Ammon's horn (tissue), 1 donor: ENCODE measurements around the gene ANKRD11.
A peak's percentile ranks its signal among the peaks of the same experiment; 100 is the strongest.

Source experiments
- DNase-seq: peaks from one replicate; pipeline ENCODE4 v3.0.0-alpha.2; 2016; ENCODE audit warnings: low spot score

ANKRD11 gene

GRCh38 chr16:89381788-89382187 lies 108.6 kb downstream of the ANKRD11 start:
- no peak for DNase-seq

DNA sequence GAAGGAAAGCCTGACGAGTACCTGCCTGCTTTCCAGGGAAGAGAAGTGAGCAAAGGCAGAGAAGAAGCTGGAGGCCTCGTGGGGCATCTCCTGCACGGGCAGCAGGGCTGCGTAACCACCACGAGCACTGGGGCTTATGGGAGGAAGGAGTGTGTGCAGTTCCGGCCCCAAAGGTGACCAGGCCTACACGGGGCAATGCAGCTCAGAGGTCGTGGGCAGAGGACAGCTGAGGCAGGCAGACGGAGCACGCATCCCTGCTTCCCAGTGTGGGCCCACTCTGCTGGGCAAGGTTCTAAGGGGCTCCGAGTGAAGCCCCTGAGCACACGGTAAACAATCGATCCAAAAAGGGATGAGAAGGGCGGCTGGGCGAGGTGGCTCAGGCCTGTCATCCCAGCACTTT lies 109.7 kb downstream of the ANKRD11 start:
- DNase-seq, result no peak

DNA sequence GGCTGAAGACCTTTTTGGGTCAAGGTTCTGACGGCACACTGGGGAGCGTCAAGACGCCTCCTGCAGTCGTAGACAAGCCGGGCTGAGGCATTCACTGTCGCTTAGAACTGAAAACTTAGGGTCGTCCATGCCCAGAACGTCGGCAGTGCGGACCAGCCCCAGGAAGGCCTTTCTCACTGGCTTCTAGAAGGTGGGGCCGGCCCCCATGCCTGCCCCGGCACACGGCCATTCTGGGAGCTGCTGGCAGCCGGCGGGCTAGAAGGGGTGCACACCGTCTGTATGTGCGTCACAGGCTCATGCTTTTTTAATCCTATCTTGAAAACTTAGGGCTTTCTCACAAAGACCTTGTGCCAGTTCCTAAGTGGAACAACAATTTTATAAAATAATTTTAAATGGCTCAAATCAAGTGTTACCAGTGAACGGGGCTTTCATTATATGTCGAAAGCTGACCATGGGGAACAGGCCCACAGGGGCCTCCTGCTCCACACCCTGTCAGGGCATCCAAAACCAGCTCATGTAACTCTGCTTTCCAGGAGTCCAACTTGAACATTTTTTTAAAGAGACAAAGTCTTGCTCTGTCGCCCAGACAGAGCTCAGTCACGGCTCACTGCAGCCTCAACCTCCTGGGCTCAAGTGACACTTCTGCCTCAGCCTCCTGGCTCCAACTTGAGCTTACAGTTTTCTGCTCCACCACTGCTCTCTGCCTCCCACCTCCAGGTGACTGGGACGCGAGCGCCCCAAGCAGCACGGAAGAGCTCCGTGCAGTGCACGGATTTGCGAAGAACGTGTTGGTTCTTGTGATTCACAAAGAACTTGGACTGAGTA lies 111.2 kb downstream of the ANKRD11 start:
- DNase-seq, result peak; percentile 38

DNA sequence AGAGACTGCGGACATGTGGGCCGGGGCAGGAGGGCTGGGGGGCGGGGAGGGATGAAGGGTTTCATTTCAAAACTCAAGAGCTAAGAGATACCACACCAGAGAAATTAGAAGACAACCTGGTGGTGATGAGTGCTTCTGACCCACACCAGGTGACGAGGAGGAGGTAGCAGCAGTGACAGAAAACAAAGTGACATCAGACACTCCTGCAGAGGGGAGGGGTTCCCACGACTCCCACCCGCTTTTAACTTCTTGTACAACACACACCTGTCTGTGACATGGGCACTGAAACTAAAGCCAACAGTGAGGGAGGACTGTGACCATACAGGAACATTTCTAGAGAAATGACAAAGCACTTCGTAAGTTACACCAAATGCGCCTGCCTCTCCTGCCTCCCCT lies 112.9 kb downstream of the ANKRD11 start:
- no peak for DNase-seq

GRCh38 chr16:89376812-89377452 lies 113.4 kb downstream of the ANKRD11 start:
- DNase-seq, result no peak

GRCh38 chr16:89375686-89376085 lies 114.7 kb downstream of the ANKRD11 start:
- no peak for DNase-seq

DNA sequence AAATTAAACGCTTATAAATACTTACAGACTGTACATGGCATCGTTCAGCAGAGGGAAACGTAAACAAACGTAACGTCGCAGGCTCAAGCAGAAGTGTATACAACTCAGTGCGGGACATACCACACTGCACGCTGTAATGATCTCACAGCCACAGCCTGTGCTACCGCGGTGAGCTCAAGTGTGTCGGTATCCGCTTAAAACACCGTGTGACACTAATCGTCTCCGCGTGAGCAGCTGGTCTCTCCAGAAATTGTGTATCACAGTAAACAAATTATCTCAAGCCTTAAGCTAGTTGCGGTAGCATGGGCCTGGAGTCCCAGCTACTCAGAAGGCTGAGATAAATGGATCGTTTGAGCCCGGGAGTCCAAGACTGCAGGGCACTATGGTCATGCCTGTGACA lies 115.3 kb downstream of the ANKRD11 start:
- no peak for DNase-seq

DNA sequence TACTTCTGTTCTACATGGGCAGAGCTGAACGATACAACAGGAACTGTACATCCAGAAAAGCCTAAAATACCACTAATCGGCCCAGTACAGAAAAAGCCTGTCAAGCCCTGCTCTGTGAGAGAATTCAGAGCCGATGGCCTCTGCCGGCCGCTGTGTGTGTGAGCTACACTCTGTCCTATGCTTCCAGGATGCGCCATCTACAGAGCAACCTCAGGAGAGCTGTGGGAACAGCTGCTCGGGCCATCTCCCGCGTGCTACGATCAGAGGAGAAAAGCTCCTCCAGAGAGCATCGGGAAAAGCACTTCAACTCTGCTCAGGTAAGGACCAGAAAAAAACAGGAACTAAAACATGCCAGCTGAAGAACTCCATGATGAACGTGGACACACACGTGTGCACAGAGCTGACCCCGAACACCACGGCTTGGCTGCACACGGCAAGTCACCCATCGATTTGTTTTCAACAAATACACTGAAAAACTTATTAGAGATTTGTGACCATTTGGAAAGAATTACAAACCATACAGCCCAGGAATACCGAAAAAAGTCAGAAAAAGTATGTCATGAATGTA lies 115.9 kb downstream of the ANKRD11 start:
- DNase-seq, result peak; percentile 78

- peak; percentile 76 for DNase-seq
Observed at GRCh38 chr16:89373355-89374110, 116.8 kb downstream of the ANKRD11 start.

DNA sequence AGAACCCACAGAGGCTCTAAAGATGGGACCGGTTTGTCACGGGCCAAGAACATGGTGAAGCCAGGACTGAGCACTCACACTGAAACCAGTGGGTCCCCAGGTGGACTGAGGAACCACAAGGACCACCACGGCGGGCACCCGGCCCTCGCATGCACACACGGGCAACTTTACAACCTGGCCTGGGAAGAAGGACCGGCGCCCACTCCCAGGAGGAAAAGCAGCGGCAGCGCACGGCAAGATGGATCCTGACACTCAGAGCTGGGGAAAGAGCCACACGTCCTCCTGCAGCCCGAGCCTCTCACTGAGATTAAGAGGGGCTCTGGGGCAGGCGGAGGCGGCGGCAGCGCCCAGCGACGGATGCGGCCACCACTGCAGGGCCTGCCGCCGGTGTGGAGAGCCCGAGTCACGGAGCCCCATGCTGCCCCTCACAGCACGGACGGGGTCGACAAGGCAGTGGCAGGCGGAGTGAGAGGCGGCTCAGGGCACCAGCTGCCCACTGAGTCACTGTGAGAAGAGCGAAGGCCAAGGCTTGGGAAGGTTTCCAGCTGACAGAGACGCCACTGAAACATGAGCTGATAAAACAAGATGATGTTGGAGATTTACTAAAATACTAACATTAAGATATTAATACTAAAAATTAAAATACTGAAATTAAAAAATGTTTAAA lies 118.3 kb downstream of the ANKRD11 start:
- no peak for DNase-seq

GRCh38 chr16:89371386-89371785 lies 119.0 kb downstream of the ANKRD11 start:
- DNase-seq, result no peak

- DNase-seq, result no peak
Observed at GRCh38 chr16:89370601-89371000, 119.8 kb downstream of the ANKRD11 start.

DNA sequence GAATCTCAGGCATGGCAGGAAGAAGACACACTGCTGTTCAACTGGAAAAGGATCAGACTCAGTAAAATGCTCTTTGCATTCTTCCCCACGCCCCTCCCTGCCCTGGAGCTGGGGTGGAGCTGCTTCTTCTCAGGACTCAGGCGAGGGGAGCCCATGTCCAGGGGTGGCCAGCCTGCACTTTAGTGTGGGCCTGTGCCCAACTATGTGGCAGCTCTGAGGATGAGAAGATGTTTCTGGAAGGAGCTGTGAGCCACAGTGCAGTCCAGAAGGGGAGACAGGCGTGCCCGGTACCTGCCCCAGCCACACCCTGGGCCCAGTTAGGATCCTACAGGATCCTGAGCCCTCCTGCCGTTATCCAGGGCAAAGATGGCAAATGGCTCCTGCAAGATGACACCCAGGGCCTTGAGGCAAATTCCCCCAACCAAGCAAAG lies 120.3 kb downstream of the ANKRD11 start:
- no peak for DNase-seq

GRCh38 chr16:89369266-89369895 lies 121.0 kb downstream of the ANKRD11 start:
- DNase-seq, result peak; percentile 48

DNA sequence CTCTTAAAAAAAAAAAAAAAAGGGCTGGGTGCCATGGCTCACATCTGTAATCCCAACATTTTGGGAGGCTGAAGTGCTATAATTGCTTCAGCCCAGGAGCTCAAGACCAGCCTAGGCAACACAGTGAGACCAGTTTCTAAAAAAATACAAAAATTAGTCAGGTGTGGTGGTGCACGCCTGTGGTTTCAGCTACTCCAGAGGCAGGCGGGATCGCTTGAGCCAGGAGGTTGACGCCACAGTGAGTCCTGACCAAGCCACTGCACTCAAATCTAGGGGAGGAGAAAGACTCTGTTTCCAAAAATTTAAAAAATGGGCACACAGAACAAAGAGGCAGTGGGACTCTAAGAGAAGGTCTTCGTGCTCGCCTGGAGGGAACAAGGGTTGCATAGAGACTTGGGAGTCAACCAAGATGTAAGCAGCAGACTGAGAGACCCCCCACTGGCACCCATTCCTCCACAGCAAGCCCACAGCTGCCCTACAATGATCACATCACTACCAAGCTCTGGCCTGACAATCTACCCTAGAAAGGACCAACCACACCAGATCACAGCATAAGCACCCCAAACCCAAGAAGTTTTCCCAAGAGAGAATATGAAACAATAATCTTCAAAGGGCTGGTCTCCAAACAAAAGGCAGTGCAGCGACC lies 121.6 kb downstream of the ANKRD11 start:
- DNase-seq, result no peak

- DNase-seq, result no peak
Observed at GRCh38 chr16:89367538-89367915, 122.8 kb downstream of the ANKRD11 start.

- DNase-seq, result no peak
Observed at GRCh38 chr16:89366561-89367537, 123.5 kb downstream of the ANKRD11 start.

- no peak for DNase-seq
Observed at GRCh38 chr16:89365996-89366395, 124.4 kb downstream of the ANKRD11 start.

DNA sequence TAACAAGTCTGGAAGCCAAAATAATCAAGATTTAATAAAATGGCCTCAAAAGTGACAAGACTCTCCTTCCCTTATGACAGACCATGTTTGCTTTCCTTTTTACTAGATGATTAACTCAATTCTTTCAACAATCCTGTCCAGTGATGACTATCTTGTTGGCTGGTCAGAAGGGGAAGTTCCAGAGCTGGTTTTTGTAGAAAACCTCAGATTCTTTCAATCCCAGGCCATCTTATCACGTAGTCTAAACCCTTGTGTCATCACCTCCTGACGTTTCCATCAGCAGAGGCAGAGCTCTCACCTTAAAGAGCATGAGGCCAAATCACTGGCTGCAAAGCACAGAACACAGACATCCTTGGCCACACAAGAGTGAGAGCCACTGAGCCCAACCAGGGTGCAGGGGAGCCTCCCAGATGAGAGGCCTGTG lies 125.3 kb downstream of the ANKRD11 start:
- no peak for DNase-seq

DNA sequence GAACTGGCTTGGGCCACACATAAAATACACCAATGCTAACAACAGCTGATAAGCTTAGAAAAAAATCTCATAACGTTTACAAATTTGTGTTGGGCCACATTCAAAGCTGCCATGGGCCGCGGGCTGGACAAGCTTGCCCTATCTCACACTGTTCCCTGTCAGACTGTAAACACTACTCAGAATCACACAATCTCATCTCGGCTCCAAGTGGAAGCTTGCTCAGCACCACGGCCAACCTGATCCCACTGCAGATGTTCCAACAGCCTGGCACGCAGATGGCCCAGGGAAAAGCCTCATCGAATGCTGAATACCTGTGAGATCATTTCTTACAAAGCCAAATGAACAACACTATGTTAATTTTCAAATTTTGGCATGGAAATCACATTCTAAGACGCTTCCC lies 125.8 kb downstream of the ANKRD11 start:
- DNase-seq, result no peak
